SIG-M5 treated with dmso at 0.1 percent for 504 hours (cell line): ENCODE data around the gene PTDSS2.

Source experiments
- DNase-seq: peaks from one replicate; lab custom pipeline; 2025; ENCODE audit not compliant: unreplicated experiment; lab: John Stamatoyannopoulos, UW

The PTDSS2 gene

DNA sequence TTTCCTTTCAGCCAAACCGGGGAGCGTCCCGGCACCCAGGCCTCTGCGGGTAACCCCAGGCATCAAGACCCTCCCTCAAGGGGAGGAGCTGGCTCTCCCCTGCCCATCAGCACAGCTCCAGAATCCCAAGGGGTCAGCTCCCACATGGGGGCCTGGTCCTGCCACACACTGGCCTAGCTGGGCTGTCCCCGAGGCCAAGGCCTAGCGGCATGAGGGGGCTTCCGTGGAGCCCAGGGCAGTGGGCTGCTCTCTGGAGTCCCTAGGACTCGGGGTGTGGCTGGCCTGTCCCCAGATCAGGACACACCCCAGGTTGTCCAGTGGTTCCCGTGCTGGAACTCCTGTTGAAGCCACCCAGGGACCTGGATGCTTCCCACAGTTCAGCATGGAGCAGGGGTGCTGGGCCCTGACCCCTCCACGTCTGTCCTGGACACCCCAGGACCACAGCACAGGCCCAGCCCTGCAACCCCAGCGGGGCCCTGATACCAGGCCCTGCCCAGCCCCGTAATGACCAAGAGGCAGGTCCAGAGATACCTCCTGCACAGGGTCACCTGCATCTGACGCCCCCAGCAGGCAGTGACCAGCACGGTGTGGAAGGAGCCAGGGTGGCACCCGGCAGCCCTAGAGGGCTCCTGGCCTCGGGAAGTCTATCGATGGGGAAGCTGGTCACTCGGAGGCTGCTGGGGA, 79.8 kb downstream of the PTDSS2 start:
- DNase-seq: no peak

DNA sequence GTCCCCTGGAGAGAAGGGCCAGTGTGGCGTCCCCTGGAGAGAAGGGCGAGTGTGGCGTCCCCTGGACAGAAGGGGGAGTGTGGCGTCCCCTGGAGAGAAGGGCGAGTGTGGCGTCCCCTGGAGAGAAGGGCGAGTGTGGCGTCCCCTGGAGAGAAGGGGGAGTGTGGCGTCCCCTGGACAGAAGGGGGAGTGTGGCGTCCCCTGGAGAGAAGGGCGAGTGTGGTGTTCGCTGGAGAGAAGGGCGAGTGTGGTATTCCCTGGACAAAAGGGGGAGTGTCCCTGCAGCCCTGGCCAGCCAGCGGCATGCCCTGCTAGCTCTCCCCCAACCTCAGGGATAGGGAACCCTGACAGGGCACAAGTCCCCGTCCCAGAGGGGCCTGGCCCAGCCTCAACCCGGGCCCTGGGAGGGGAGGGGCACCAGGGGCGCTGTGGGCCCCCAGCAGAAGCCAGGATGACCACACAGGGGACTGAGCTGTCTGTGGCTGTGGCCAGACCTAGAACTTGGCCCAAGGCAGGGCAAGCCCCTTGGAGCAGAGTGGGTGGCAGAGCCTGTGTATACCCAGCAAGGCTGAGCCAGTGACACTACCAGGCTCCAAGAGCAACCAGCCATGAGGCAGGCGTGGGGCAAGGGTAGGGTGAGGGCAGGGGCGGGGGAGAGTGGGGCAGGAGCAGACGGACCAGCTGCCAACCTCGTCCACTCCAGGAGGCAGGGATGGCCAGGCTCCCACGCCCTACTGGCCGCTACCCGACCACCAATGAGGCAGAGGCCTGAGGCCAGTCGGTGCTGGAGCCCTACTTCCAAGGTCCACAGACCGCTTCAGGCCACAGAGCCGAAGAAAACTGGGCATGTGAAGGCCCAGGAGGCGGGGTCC, 81.1 kb downstream of the PTDSS2 start:
- DNase-seq: no peak

GRCh38 chr11:531919-532526, 81.9 kb downstream of the PTDSS2 start:
- no peak for DNase-seq

DNA sequence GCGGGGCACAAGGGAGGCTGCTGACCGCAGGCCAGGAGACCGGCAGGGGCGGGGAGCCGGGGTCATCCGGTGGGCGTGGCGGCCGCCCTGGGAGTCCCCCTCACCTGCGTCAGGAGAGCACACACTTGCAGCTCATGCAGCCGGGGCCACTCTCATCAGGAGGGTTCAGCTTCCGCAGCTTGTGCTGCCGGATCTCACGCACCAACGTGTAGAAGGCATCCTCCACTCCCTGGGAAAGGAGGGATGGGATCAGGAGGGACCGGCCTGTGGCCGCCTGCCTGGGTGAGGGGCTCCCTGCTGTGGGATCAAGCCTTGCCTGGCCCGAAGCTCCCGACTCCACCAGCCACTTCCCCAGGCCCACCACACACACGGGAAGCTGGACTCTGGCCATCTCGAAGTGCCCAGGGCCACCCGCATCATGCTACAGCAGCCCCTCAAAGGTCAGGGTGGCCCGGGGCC, 82.5 kb downstream of the PTDSS2 start:
- DNase-seq: no peak

- no peak for DNase-seq
Measured at GRCh38 chr11:532986-533585, 83.0 kb downstream of the PTDSS2 start.

DNA sequence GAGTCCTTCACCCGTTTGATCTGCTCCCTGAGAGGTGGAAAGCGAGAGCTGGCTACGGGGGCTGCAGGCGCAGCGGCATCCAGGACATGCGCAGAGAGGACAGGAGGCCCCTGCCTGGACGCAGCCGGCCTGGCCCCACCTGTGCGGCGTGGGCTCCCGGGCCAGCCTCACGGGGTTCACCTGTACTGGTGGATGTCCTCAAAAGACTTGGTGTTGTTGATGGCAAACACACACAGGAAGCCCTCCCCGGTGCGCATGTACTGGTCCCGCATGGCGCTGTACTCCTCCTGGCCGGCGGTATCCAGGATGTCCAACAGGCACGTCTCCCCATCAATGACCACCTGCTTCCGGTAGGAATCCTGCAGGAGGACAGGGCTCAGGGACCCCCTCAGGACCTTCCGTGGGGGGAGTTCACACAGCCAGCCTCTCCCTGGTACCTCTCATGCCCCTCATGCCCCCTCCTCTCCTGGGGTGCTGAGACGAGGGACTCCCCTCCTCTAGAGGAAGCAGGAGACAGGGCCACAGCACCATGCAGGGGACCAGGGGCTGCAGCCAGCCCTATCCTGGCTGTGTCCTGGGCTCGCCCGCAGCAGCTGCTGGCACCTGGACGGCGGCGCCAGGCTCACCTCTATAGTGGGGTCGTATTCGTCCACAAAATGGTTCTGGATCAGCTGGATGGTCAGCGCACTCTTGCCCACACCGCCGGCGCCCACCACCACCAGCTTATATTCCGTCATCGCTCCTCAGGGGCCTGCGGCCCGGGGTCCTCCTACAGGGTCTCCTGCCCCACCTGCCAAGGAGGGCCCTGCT, 83.7 kb downstream of the PTDSS2 start:
- no peak for DNase-seq

GRCh38 chr11:534396-535209, 84.5 kb downstream of the PTDSS2 start:
- no peak for DNase-seq

- no peak for DNase-seq
Measured at GRCh38 chr11:535210-535518, 85.1 kb downstream of the PTDSS2 start.

DNA sequence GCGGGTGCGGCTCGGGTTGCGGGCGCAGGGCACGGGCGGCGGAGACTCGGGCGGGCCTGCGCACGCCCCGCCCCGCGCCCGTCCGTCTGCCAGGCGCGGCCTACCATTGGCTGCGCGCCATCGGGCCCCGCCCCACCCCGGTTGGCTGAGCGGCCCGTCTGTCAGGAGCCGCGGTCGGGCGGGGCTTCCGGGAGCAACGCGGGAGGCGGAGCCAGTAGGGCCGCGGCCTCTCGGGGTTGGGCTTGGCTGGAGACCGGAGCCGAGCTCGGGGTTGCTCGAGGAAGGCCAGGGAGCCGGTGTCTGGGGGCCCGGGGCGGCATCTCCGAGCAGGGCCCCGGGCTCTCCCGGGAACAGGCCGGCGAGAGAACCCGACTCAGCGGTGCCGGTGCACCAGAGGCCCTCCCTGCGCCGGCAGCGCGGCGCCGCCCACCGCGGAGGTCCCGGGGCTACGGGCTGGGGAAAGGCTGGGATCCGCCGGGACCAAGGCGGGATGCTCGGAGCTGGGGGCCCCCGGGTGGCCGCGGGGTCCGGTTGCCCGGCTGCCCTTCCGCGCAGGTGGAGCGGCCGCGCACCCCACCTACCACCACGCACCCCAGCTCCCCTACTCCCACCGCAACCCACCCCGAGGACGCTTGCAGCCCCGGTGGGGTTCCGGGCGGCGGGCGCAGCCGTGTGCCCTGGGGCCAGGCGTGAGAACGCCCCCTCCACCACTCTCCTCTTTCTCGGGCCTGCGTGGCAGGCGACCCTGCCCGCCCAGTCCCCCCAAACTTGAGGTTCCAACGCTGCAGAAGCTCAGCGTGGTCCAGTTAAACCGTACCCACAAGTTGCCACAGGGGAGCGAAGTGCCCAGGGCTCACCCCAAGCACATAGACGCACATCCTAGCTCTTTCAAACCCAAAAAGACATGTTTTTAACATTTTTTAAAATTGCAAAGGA, 85.7 kb downstream of the PTDSS2 start, which contains the start of gene HRAS:
TSS of gene HRAS (minus strand) at position 58 of the 936 bp plus-strand sequence.
- DNase-seq: peak; percentile 80

GRCh38 chr11:536841-537621, 87.0 kb downstream of the PTDSS2 start, which contains the start of gene LRRC56:
Gene LRRC56 (plus strand): TSS chr11:537527. CDS start chr11:540685, 3,158 bp downstream.
- peak; percentile 77 for DNase-seq

GRCh38 chr11:537622-538430, 87.7 kb downstream of the PTDSS2 start:
- no peak for DNase-seq

DNA sequence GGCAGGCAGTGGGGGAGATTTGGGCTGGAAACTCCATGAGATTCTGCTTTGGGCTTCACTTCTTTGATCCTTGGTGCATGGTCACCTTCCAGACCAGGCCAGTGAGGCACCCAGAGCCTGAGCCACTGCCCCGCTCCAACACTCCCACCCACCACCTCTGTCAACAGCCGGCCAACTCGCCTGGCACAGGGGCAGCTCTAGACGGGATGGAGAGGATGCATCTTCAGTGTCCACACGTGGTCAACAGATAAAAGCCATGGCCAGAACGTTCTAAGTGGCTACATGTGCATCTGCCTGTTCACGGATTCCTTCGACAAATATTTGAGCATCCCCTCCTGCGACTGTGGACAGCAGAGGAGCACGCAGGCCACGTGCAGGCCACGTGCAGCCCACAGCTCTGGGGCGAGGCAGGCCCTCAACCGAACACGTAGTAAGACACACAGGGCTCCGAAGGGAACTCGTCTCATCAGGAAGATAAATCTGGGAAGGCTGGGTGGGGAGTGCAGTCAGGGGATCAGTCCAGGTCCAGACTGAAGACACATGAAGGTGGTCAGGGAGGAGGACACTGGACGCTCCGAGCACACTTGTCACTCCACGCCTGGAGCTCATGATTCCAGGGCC, 88.5 kb downstream of the PTDSS2 start:
- DNase-seq: no peak

GRCh38 chr11:539971-540481, 89.9 kb downstream of the PTDSS2 start:
- no peak for DNase-seq
